ENCODE results near the gene NEUROD2.

NEUROD2 gene

GRCh38 chr17:39634384-39634871, 26.7 kb upstream of the NEUROD2 start:
- peak; percentile 71 for DNase-seq

GRCh38 chr17:39633570-39634183, 26.0 kb upstream of the NEUROD2 start:
- DNase-seq: no peak

- no peak for DNase-seq
These were observed 24.6 kb upstream of the NEUROD2 start for GRCh38 chr17:39632153-39632941.

- no peak for DNase-seq
These were observed 23.7 kb upstream of the NEUROD2 start for GRCh38 chr17:39631403-39631802.

- peak; percentile 58 for DNase-seq
These were observed 22.2 kb upstream of the NEUROD2 start for GRCh38 chr17:39629898-39630297.

GRCh38 chr17:39629494-39629880, 21.8 kb upstream of the NEUROD2 start:
- DNase-seq: no peak

- DNase-seq: no peak
These were observed 21.2 kb upstream of the NEUROD2 start for GRCh38 chr17:39628655-39629493.

- DNase-seq: no peak
These were observed 20.2 kb upstream of the NEUROD2 start for GRCh38 chr17:39627712-39628516.

GRCh38 chr17:39627047-39627711, 19.5 kb upstream of the NEUROD2 start:
- no peak for DNase-seq

GRCh38 chr17:39626171-39627046, 18.7 kb upstream of the NEUROD2 start, which contains the start of gene PPP1R1B:
TSS of gene PPP1R1B (plus strand) at chr17:39626952. CDS start at chr17:39627393, 441 bp downstream.
- no peak for DNase-seq

GRCh38 chr17:39625198-39625785, 17.6 kb upstream of the NEUROD2 start:
- DNase-seq: no peak

GRCh38 chr17:39624313-39624712, 16.6 kb upstream of the NEUROD2 start:
- DNase-seq: no peak

GRCh38 chr17:39623356-39623950, 15.7 kb upstream of the NEUROD2 start:
- peak; percentile 90 for DNase-seq

- DNase-seq: no peak
These were observed 14.8 kb upstream of the NEUROD2 start for GRCh38 chr17:39622380-39623006.

- DNase-seq: peak; percentile 89
These were observed 14.0 kb upstream of the NEUROD2 start for GRCh38 chr17:39621523-39622379.

- DNase-seq: no peak
These were observed 12.0 kb upstream of the NEUROD2 start for GRCh38 chr17:39619786-39620101.

GRCh38 chr17:39618956-39619785, 11.5 kb upstream of the NEUROD2 start:
- DNase-seq: no peak
